Calu3 (cell line): ENCODE results near the gene LCP2. TPM values are rescaled to one million over a fixed set of nuclear protein-coding genes. Genes with fewer than 3 reads are reported as not detected.

Source experiments
- BruUV-seq: library from RNA; stranded (reverse); fragments of 400-500 nt; replicated peaks from 2 replicates; lab custom pipeline; 2021; lab: Mats Ljungman, UMichigan
- CTCF ChIA-PET: fragments of 300-600 bp; sonication (Branson Sonifier 250); formaldehyde crosslinking; loops from one replicate; lab custom pipeline; 2022; ENCODE audit warnings: antibody characterized with exemption; lab: Charles Lee
- DNase-seq: peaks from one replicate; pipeline ENCODE4 v3.0.0; 2022
- H3K27ac Mint-ChIP-seq: one replicate; pipeline ENCODE4 v1.8.0; 2022; ENCODE audit warnings: mixed read lengths; ENCODE audit not compliant: unreplicated experiment
- H3K27me3 Mint-ChIP-seq: one replicate; pipeline ENCODE4 v1.8.0; 2022; ENCODE audit warnings: mixed read lengths; ENCODE audit not compliant: unreplicated experiment
- H3K36me3 Mint-ChIP-seq: one replicate; pipeline ENCODE4 v1.8.0; 2022; ENCODE audit warnings: mild to moderate bottlenecking, moderate library complexity, mixed read lengths; ENCODE audit not compliant: insufficient read depth, unreplicated experiment
- H3K4me1 Mint-ChIP-seq: one replicate; pipeline ENCODE4 v1.8.0; 2022; ENCODE audit warnings: mild to moderate bottlenecking, low read depth, mixed read lengths; ENCODE audit not compliant: unreplicated experiment
- H3K4me3 Mint-ChIP-seq: one replicate; pipeline ENCODE4 v1.8.0; 2022; ENCODE audit warnings: mild to moderate bottlenecking, low read depth, moderate library complexity, mixed read lengths; ENCODE audit not compliant: unreplicated experiment
- H3K9me3 Mint-ChIP-seq: one replicate; pipeline ENCODE4 v1.8.0; 2022; ENCODE audit warnings: low read depth, mixed read lengths; ENCODE audit not compliant: unreplicated experiment
- CTCF ChIP-seq: fragments of 200-600 bp; IDR thresholded peaks from one replicate; pipeline ENCODE4 v1.8.0; 2022; ENCODE audit warnings: antibody characterized with exemption; ENCODE audit not compliant: unreplicated experiment
- intact Hi-C: fragments of 100-400 bp; cut with micrococcal nuclease; formaldehyde crosslinking; loops from one replicate; pipeline ENCODE4 v1.10.0; 2022; ENCODE audit not compliant: unreplicated experiment
- total RNA-seq: library from RNA; stranded (reverse); gene quantifications from 2 replicates; pipeline ENCODE4 v1.2.3, GENCODE V29; 2022

The LCP2 gene
- total RNA-seq, 1 experiment from 2014 or later: not detected

DNA sequence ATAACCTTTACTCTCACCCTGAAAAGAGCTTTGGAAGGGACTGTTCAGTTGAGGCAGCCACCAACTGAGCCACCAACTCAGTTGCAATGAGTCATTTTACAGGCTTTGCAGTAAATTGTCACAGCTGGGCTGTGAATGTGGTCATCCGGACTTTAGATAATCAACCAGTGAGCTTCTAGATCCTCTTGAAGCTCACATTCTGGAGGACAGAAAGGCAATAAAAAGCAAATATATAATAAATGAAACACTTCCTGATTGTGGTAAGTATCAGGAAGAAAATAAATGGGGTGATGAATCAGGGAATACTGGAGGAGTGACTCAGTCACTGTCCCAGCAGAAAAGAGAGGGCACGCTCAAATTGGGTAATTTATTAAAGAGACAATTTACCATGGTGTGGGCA is 78.0 kb downstream of the LCP2 start:
- H3K4me1 Mint-ChIP-seq: no peaks in the 10 kb centered on the region
- no peak overlapping the region for H3K4me3 Mint-ChIP-seq
- DNase-seq: peak; percentile 40
- peaks cover 1% of the 10 kb centered on the region for H3K27me3 Mint-ChIP-seq
- no TSS peak for BruUV-seq
- intact Hi-C loops: loop anchor here (5.0 kb wide), 1 partner anchor 517 kb away; no protein-coding TSS in a partner anchor
- H3K36me3 Mint-ChIP-seq: no peaks in the 10 kb centered on the region
- no peak for TF ChIP-seq CTCF
- no peaks in the 10 kb centered on the region for H3K9me3 Mint-ChIP-seq
- CTCF ChIA-PET: interaction anchor here (0.5 to 1.9 kb wide), 11 partner anchors 8 to 404 kb away, joined by 3 to 10 read pairs (median 4); partner anchors contain the start of gene INSYN2B
- H3K27ac Mint-ChIP-seq: peak overlapping the region; percentile 3

GRCh38 chr5:170218726-170219125 is 78.9 kb downstream of the LCP2 start:
- Mint-ChIP-seq H3K4me3 (no peak overlapping the region), H3K27me3 (no peaks in the 10 kb centered on the region), H3K36me3 (no peaks in the 10 kb centered on the region), H3K9me3 (no peaks in the 10 kb centered on the region), H3K27ac (no peak overlapping the region), H3K4me1 (no peaks in the 10 kb centered on the region)
- intact Hi-C loops: loop anchor here (5.0 kb wide), 1 partner anchor 516 kb away; no protein-coding TSS in a partner anchor
- no peak for TF ChIP-seq CTCF
- no TSS peak for BruUV-seq
- DNase-seq: no peak
- CTCF ChIA-PET: interaction anchor here (1.1 to 1.4 kb wide), 3 partner anchors 18 to 238 kb away, joined by 4 read pairs; partner anchors contain the start of gene INSYN2B

DNA sequence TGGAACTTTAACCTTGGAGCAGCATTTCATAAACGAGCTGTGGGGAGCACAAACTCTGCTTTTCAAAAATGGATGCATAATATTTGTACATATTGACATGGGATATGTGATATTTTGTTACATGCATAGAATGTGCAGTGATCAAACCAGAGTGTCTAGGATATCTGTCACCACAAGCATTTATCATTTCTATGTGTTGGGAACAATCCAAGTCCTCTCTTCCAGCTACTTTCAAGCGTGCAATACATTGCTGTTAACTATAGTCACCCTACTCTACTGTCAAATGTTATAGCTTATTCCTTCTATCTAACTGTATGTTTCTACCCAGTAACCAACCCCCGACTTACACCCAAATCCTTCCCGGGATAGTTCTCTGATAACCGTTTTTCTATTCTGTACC is 79.7 kb downstream of the LCP2 start:
- CTCF ChIA-PET: no interaction called here
- H3K27me3 Mint-ChIP-seq: no peaks in the 10 kb centered on the region
- intact Hi-C loops: loop anchor here (2.0 to 5.0 kb wide), 2 partner anchors 516 to 1231 kb away; no protein-coding TSS in a partner anchor
- DNase-seq: no peak
- no peak overlapping the region for H3K4me3 Mint-ChIP-seq
- H3K27ac Mint-ChIP-seq: no peak overlapping the region
- H3K4me1 Mint-ChIP-seq: no peaks in the 10 kb centered on the region
- H3K9me3 Mint-ChIP-seq: no peaks in the 10 kb centered on the region
- no peak for TF ChIP-seq CTCF
- BruUV-seq: no TSS peak
- H3K36me3 Mint-ChIP-seq: no peaks in the 10 kb centered on the region

DNA sequence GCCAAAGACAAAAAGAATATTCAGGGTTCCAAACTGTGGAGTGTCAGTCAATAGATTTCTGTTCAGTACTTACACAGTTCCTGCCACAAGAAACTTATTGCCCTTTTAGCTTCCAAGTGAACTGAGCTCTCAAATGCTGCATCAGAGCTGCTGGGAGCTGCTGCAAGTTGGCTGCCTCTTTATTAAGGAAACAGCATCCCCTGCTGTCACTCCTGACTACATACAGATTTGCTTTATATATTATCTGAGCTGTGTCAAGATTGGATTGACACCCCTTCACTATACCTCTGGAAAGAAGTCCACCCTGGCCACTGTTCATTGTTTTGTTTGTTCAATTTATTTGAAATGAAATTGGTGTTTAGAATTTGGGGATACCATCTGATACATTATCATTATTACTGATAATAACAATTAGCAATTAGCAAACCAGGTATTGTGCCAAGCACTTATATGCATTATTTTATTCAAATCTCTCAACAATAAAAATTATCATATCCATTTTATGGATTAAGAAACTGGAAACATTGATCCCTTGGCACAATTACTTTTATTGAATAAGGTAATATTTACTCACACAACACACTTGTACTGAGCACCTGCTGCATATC is 81.2 kb downstream of the LCP2 start:
- BruUV-seq: no TSS peak
- DNase-seq: peak; percentile 67
- H3K36me3 Mint-ChIP-seq: no peaks in the 10 kb centered on the region

More for the DNA sequence above, 81.2 kb downstream of the LCP2 start:
- no peaks in the 10 kb centered on the region for H3K4me1 Mint-ChIP-seq
- H3K9me3 Mint-ChIP-seq: no peaks in the 10 kb centered on the region
- H3K27me3 Mint-ChIP-seq: no peaks in the 10 kb centered on the region
- CTCF ChIA-PET: interaction anchor here (0.6 to 1.4 kb wide), 13 partner anchors 9 to 1229 kb away, joined by 3 to 21 read pairs (median 5); partner anchors contain the start of gene SPDL1
- peak; percentile 77 for TF ChIP-seq CTCF
- no peak overlapping the region for H3K4me3 Mint-ChIP-seq
- no peak overlapping the region for H3K27ac Mint-ChIP-seq
- intact Hi-C loops: loop anchor here (1.0 to 5.0 kb wide), 4 partner anchors 32 to 1230 kb away; no protein-coding TSS in a partner anchor
